HG02840 (cell line): ENCODE data around the gene MRPL19.

ENCODE experiments used
- ATAC-seq: cut with Tn5 transposase; IDR thresholded peaks from one replicate; pipeline ENCODE4 v1.9.1; 2021; ENCODE audit warnings: mild to moderate bottlenecking, moderate library complexity, moderate number of reproducible peaks; ENCODE audit not compliant: unreplicated experiment, low FRiP score

The MRPL19 gene

DNA sequence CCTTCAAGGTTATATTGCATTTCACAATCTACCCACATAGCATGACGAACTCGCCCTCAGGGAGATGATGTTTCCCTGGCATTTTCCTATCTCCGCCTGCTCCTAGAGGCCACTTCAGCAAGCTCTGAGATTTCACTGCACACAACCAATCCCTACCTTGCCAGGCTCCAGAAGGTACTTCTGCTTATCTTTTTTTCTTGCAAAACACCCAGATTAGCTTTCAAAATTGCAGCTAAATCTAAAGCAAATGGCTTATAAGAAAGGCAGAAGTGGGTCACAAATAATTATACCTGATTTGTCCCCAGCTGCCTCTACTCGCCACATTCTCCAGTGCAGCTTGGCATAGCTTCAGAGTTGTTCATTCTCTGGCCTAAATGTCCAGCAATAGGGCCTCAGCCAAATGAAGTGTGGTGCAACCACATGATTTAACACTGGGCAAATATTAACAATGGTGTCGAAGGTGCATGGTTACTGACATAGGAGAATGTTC is 32.4 kb upstream of the MRPL19 start:
- ATAC-seq = no peak

DNA sequence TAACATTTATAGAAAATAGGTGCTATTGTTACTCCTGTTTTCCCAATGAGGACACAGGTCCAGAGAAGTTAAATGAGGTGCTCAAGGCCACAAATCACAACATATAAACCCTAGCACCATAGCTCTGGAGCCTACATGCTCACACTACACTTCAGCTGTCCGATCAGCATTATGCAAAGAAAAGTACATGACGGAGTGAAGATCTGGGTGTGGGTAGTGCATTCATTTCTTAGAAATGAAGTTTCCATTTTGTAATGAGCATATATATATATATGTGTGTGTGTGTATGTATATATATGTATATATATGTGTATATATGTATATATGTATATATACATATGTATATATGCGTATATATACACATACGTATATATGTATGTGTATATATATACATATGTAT is 30.2 kb upstream of the MRPL19 start:
- no peak for ATAC-seq

DNA sequence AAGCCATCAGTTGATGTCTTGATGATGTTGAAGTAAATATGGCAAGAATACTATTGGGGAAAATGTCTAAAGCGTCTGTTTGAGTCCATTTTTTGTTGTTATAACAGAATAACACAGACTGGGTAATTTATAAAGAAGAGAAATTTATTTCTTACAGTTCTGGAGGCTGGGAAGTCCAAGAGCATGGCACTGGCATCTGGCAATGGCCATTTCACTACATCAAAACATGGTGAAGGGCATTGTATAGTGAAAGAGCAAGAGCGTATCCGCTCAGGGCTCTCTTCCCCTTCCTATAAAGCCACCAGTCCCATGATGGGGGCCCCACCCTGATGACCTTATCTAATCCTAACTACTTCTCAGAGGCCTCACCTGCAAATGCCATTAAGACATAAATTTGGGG is 29.6 kb upstream of the MRPL19 start:
- ATAC-seq = no peak

DNA sequence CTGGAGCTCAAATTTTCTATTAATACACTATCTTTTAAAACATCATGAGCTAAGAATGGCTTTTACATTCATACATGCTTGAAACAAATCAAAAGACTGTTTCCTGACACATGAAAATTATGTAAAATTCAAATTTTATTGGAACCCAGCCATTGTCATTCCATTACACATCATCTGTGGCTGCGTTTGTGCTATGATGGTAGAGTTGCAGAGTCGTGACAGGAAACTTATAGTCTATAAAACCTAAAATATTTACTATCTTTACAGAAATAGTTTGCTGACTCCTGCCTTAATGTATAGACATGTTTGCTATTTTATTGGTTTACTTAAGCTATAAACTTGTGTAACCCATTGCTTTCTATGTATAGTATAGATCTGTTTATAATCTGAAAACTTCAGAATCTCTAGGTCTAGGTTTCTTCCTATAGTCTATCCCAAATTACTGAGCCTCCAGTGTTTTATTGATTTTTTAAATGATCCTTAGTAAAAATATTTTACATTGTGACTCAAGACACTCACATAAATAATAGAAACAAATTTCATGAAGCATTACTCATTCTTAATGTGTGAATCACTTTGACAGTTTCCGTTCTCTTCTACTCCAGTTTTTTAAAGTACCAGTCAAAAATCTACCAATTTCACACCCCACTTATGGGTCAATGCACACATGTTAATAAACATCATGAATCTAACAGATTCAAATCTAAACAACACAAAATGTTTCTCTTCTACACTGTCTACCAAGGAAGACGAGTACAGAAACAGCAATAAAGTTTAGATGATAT is 26.4 kb upstream of the MRPL19 start:
- no peak for ATAC-seq

DNA sequence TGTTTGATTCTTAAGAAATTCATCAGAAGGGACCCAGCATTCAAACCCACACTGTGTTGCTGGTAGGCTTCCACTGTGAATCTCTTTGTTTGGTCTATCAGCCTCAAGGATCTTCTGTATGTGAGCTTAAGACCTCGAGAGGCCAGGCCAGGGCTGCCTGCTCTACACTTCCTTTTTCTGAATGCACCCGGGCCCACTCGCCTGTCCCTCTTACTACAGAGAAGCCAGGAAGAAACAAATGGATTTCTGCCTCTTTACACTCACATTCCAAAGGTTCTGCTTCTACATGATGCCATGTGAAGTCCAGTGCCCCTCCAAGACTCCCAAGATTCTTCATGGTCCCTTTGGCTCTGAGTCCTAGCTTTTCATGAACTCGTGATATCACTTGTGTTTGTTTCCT is 25.4 kb upstream of the MRPL19 start:
- ATAC-seq = no peak

DNA sequence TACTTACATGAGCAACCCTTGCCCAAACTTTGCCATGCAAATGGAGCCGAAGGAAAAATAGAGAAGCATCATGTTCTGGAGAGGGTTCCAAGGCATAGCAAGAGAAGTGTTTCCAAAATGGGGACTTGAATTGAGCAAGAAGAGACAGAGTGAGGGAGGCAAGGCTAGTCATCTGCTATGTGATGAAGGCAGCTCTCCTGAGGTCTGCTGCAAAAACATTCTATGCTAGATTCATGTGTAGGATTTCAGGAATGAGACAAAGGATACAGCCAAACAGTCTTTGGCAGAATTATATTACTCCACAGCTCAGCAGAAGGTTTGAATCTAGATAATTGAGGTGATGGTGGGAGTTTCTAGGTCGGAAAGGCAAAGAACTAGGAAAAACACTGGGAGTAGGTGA is 24.1 kb upstream of the MRPL19 start:
- no peak for ATAC-seq

DNA sequence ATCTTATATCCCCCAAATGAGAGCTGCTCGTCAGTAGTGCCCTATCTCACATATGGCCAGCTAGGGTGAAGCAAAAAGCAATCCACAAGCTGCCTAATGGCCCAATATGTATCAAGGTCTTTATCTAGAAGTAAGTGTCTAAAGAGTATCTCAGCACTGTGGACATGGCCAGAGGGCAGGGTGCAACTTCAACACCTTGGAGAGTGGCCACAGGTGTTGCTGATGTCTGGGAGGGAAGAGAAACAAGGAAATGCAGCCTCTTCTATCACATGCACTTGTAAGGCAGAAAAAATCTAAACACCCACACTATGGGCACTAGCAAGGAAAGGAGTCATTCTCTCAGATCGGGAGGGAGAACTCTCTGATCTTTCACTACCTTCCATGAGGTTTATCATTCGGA is 23.7 kb upstream of the MRPL19 start:
- no peak for ATAC-seq

DNA sequence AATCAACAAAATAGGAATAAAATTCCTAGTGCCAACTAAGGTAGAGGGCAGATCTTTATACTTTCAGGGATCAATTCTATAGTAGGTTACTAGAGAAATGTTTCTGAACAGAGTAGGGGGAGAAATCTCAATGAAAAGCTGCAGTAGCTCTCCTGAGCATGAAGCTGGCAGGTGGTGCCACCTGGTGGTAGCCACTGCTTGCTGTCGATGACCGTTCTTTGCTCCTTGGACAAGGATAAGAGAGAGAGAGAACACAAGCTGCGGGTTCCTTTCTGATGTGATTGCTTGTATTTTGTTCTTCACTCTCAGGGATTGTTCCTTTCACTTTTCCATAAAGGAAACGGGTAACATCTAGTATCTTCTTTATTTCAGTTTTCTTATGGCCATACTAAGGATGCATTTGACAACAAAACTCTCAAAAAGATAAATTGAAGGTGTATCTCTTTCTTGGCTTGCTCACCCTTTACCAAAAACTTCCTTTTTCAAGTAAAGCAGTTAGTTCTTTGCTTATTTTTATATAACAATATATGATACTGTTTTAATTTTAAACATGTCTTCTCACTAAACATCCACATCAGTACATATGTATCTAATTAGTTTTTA is 18.6 kb upstream of the MRPL19 start:
- ATAC-seq = peak; percentile 86

DNA sequence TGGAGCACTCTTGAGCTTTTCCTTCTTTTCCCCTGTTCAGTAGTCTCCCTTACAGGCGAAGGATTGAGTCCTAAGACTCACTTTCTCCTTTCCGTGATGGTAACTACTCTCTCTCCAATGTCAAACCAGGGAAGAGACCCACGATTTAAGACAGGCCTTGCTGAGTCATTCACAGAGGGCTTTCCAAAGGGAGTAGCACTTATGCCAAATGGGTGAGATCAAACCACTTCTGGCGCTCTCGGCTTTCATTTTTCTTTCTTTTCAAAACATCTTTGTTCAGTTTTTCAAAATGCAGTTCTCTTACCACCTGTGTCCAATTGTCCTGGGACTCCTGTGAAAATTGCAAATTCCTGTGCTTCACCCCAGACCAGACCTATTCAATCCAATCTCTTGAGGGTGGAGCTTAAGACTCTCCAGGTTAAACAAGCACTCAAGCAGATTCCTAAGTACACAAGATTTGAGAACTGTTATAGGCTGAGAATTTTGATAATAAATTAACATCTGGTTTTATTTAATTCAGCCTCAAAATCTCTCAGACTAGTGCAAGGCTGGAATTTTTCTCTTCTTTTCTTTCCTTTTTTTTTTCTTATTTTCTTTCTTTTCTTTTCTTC is 14.4 kb upstream of the MRPL19 start:
- no peak for ATAC-seq

DNA sequence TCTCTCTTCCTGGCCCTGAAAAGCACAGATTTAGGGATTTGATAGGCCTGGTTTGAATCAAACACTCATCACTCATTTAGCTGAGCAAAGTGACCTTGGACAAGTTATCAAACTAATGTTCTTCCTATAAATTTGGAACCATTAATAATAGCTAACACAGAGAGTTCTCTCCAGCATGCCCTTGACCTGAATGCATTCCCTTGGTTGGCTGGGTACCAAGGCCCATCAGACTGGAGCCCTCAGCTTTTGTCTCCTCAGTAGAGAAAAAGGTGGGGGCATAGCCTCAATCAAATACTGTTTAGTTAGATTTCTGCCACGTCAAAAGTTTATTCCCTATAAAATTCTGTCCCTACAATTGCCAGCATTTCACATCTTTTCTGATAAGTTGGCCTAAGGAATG is 13.8 kb upstream of the MRPL19 start:
- no peak for ATAC-seq

DNA sequence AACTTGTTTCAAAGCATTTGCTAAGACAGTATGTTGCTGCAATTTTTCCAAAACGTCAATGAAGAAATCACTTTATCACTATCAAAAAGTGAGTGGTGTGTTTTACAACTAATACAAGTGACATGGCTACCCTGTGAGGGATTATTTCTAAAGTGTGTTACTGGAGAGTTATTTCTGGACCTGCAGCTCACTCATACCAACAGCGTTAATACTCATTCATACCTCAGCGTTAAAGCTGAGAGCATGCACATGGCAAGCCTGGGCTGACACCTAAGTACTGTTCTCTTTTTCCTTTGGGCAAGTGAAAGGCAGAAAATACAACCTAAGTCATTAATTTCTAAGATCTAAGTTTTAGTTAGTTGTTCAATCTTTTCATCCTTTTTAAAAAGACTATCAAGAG is 13.0 kb upstream of the MRPL19 start:
- ATAC-seq = no peak

DNA sequence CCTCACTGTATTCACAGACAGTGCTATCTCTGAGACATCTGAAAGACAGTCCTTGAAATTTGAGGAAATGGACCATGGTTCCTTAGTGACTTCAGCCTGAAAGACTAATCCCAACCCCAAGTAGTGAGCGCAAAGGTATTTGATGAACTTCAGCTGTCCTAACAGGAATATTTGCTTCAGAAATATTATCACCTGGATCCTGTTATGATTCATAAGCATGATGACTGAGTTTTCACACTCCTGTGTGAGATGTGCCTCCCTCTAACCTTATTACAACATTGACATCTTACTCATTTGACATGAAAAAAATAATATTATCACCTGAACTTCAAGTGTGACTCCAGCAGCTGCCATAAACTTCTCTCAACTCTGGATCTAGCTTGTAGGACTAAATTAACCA is 11.6 kb upstream of the MRPL19 start:
- ATAC-seq = no peak

DNA sequence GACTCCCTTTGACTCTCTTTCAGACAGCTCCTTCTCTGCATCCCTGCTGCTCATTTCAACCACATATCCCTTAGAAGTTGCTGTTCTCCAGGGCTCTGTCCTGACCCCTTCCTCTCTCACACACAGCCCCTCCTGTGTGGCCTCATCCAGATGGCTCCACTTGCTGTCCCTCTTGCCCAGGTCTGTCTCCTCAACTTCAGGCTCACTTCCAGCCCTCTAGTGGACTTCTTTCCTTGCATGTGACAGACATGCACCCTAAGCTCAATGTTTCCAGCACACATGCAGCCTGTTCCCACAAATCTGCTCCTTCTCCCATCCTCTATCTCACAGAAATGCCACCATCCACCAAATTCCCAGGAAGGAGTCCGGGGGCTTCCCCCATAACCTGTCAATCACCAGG is 9.0 kb upstream of the MRPL19 start:
- ATAC-seq = no peak

DNA sequence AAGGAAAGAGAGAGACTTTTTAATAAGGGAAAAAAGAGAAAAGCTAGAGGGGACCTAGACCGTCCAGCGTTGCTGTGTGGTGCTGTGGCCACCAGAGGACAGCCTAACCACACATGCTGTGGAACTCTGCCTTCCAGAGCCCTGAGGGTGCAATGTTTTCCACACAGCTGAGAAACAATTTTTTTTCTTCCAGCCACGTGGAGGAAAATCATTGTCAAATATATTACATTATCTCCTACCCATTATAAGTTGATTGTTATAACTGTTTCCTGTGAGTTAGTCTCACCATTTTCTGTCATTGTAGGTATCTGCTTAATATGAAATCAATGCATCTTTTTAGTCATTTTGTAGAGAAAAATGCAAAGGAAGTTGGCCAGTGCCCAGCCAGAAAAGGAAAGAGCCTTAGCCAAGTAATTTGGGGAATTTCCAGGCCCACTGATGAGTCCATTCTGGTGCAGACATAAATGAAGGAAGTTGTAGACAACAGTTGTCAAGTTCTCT is 5.9 kb upstream of the MRPL19 start:
- peak; percentile 93 for ATAC-seq

DNA sequence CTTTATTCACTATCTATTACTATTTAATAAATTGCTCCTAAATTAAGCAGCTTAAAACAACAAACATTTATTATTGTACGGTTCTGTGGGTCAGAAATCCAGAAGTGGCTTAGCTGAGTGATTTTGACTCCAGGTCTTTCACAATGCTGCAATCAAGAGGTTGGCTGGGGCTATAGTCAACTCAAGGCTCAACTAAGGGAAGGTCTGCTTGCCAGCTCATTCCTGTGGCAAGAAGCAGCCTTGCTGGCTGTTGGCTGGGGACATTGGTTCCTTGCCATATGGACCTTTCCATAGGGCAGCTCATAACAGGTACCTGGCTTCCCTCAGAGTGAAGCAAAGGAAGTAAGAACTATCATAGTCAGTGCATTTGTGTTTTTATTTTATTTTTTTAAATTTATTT is 5.0 kb upstream of the MRPL19 start:
- no peak for ATAC-seq

DNA sequence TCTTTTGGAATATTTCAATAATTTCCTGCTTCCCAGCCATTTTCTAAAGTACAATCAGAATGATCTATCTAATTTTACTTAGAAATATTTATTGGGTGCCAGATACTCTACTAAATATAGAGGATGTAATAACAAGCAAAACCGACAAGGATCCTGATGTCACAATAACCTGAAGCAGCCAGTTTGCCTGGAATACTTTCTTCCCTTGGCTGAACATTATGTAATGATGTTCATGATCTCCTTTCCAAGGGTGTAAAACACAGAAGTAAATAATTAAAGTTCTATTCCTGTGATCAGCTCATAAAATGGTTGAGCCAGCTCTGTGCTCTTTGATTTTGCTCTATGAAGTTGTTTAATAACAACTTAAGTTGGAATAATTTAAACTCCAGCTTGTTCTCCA is 2.6 kb upstream of the MRPL19 start:
- ATAC-seq = no peak

DNA sequence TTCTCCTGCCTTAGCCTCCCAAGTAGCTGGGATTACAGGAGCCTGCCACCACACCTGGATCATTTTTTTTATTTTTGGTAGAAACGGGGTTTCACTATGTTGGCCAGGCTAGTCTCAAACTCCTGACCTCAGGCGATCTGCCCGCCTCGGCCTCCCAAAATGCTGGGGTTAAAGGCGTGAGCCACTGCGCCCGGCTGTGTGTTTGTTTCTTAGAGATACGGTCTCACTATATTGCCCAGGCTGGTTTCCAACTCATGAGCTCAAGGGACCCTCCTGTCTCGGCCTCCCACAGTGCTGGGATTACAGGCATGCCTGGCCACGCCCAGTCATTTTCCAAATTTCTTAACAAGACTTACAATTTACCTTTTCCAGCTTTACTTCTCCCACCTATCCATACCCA is 940 bp upstream of the MRPL19 start:
- no peak for ATAC-seq

DNA sequence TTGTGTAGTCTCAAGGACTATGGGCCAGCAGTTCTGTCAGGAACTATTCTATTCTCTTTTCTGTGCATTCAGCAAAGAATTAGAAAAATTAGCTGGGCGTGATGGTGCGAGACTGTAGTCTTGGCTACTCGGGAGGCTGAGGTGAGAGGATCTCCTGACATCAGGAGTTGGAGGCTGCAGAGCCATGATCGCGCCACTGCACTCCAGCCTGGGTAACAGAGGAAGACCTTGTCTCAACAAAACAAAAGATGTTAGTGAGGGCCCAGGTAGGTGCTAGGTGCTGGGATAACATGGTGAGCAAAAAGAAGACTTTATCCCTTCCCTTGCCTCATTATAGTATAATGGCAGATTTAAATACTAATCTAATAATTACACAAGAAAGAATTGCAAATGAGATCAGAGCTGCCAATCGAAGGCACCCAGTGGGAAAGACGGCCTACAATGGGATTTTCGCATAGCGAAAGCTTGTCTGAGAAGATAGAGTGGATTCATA is 447 bp upstream of the MRPL19 start:
- no peak for ATAC-seq

DNA sequence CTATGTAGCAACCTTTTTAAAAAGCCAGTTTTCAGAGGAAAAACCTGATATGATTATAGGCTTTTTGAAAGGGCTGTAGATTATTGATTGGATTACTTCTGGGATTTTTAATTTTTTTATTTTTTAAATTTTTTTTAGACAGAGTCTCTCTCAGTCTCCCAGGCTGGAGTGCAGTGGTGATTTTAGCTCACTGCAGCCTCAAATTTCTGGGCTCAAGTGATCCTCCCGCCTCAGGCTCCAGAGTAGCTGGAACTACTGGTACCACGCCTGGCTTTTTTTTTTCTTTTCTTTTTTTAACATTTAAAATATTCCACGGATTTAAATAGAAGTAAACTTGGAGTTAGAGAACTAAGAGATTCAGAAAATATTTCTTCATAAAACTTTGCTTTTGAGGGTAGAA is 1.2 kb downstream of the MRPL19 start:
- no peak for ATAC-seq

DNA sequence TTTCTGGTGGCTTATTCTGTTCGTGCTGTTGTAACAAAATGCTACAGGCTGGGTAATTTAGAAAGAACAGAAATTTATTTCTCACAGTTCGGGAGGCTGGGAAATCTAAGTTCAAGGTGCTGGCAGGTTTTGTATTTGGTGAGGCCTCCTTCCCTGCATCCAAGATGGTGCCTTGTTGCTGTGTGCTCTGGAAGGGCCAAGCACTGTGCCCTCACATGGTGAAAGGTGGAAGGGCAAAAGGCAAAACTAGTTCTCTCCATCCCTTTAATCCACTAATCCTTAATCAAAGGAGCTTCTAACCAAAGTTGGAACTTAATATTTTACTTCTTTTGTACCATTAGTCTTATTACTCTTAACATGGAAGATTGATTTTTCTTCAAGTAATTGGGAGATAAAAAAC is 7.4 kb downstream of the MRPL19 start:
- ATAC-seq = no peak

DNA sequence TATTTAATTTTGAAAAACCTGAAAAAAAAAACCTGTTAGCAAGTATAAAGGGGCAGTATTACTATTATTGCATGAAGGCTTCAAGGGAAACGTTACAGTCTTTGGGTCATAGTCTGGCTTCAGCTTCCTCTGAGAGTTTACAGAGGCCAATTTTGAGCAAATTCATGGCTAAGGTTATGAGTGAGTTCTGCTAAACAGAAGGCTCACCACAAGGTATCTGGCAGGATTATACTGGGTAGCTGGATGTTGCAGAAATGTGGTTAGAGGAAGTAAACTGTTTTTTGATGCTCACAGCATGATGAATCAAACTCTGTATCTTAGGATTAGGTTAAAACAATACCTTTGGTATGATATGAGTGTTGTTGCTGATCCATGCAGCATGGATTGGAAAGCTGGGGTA is 9.3 kb downstream of the MRPL19 start:
- no peak for ATAC-seq

DNA sequence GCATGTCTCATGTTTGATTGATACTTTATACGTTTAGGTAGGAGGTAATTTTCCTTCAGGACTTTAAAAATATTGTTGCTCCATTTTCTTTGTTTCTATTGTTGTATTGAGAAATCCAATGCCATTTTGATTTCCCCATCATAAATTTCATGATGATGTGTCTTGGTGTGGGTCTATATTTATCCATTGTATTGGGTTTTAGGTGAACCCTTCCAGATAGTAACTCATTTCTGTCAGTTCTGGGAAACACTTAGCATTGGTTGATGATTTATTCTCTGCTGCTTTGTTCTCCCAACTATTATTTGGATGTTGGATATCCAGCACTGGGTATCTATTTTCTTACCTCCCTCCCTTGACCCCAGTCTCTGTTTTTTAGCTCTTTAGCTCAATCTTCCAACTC is 10.0 kb downstream of the MRPL19 start:
- ATAC-seq = no peak
